Myocyte (in vitro differentiated cells): ENCODE data around the gene ZNF17. TPM values are rescaled to one million over a fixed set of nuclear protein-coding genes. Genes with fewer than 3 reads are reported as not detected.
A peak's percentile ranks its signal among the peaks of the same experiment; 100 is the strongest.

Experiments used
- DNase-seq: peaks from one replicate; pipeline ENCODE4 v3.0.0-alpha.2; 2012; ENCODE audit warnings: low read depth
- total RNA-seq: library from RNA; depleted of rRNA; stranded (reverse); fragments of >200 nt; gene quantifications from 2 replicates; pipeline ENCODE4 v1.2.3, GENCODE V29; 2014

The ZNF17 gene
- total RNA-seq, 1 donor from 2014 or later: 5.2 TPM

GRCh38 chr19:57421037-57421436 lies 10.1 kb downstream of the ZNF17 start:
- DNase-seq: no peak

DNA sequence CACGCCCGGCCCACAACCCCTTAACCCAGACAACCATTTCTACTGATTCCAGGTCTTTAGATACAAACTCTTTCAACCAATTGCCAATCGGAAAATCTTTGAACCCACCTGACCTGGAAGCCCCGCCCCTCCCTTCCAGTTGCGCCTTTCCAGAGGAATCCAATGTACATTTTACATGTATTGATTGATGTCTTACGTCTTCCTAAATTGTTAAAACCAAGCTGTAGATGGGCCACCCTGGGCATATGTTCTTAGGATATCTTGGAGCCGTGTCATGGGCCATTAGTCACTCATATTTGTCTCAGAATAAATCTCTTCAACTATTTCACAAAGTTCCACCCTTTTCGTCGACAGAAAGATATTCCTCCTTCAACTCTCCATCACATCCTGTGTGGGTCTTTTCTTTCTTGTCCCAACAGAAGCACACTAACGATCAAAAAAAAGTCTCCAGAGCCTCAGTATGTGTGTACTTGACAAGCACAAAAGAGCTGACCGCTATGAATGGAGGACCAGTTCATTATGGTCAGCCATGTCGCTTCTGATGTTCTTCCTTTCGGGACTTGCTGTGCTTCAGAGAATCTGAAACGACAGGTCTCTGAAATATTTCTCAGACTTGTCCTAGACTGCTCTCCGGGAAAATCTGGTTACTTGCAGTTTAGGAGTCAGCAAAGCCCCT lies 23.6 kb downstream of the ZNF17 start:
- DNase-seq: no peak

GRCh38 chr19:57435062-57435978 lies 24.4 kb downstream of the ZNF17 start, which contains the start of gene ZNF749:
Gene ZNF749, plus strand, starts transcription at chr19:57435325. Its CDS starts 254 bp downstream, at chr19:57435579.
- peak; percentile 98 for DNase-seq

GRCh38 chr19:57436417-57436816 lies 25.5 kb downstream of the ZNF17 start:
- DNase-seq: no peak

GRCh38 chr19:57437931-57438330 lies 27.0 kb downstream of the ZNF17 start:
- DNase-seq: no peak

DNA sequence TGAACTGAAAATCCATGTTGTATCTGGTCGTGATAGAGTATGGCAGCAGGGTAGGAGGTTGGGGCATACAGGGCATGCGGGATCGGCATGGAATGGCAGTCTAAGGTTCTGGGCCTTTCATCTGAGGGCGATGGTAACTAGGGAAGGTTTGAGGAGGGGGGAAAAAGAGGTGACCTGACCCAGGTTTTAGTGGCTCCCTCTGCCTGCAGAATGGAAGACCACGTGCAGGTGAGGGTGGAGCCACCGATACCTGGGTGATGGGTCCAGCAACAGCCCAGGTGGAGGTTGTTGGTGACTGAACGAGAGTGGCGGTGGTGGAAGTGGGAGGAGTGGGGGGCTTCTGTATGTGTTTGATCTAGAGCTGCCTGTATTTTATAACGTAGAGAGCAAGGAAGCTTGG lies 28.0 kb downstream of the ZNF17 start:
- no peak for DNase-seq

GRCh38 chr19:57441979-57442752 lies 31.2 kb downstream of the ZNF17 start:
- DNase-seq: no peak

GRCh38 chr19:57443121-57443696 lies 32.2 kb downstream of the ZNF17 start:
- no peak for DNase-seq

GRCh38 chr19:57452307-57452706 lies 41.3 kb downstream of the ZNF17 start:
- no peak for DNase-seq

DNA sequence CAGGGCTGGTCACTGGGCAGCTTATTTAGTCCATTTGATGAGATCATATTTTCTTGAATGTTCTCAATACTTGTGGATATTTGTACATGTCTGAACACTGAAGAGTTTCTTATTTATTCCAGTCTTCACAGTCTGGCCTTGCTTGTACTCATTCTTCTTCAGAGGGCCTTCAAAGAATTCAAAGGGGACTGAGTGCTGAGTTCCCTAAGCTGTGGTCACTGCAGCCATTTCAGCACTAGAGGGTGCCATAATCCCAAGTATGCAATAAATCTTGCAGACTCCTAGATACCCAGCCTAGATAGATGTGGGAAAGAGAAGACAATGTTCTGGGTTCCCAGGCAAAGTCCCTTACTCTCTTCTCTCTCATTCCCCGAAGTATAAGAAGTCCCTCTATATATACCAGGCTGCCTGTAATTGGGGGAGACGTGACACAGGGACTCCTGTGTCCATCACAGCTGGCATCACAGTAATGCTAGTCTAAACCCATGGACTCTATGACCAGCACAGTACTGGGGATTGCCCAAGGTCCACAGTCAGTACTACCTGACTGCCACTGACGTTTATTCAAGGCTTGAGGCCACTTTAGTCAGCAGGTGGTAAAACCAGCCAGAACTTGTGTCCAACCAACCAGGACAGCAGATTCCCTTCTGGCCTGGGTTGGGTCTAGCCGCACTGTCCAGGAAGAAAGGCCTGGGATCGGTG lies 54.9 kb downstream of the ZNF17 start:
- peak; percentile 10 for DNase-seq

DNA sequence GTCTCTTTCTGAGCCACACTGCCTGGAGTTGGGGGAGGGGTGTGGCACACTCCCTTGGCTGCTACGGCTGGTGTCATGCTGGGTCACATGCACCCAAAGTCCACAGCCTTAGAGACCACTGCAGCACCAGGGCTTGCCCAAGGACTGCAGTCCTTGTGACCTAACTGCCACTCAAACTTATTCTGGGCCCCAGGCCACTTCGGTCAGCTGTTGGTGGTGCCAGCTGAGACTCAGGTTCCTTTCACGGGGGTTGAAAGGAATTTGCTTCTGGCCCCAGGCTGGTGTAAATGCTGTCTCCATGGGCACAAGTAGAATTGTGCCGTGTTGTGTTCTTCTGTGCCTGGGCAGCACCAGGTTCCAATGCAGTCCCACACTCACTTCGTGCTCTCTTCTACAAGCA lies 55.5 kb downstream of the ZNF17 start:
- peak; percentile 74 for DNase-seq

Other genes with a start within 250 kb of the ZNF17 start
- not detected in 2 replicates for gene DUXA, start 243.7 kb upstream of the ZNF17 start, total RNA-seq
- gene ZNF264, start 219.7 kb upstream of the ZNF17 start, total RNA-seq: 24.1 and 29.2 TPM in 2 replicates
- gene AURKC, start 180.1 kb upstream of the ZNF17 start, total RNA-seq: not detected in 2 replicates
- gene ZNF805, start 170.5 kb upstream of the ZNF17 start, total RNA-seq: 16.0 and 16.9 TPM in 2 replicates
- gene ZNF460, start 130.7 kb upstream of the ZNF17 start, total RNA-seq: 59.7 and 69.2 TPM in 2 replicates
- gene ZNF543, start 90.7 kb upstream of the ZNF17 start, total RNA-seq: 8.6 and 12.5 TPM in 2 replicates
- gene ZNF304, start 59.9 kb upstream of the ZNF17 start, total RNA-seq: 9.0 and 9.9 TPM in 2 replicates
- 20.3 and 33.2 TPM in 2 replicates for gene TRAPPC2B, start 47.6 kb upstream of the ZNF17 start, total RNA-seq
- gene ZNF547, start 47.6 kb upstream of the ZNF17 start, total RNA-seq: 3.0 and 4.1 TPM in 2 replicates
- 15.8 and 17.3 TPM in 2 replicates for gene ZNF548, start 21.3 kb upstream of the ZNF17 start, total RNA-seq
- gene ZNF749, start 24.2 kb downstream of the ZNF17 start, total RNA-seq: 3.4 and 5.4 TPM in 2 replicates
- 0.36 and 1.0 TPM in 2 replicates for gene VN1R1, start 46.0 kb downstream of the ZNF17 start, total RNA-seq
- 22.8 and 33.6 TPM in 2 replicates for gene ZNF772, start 66.4 kb downstream of the ZNF17 start, total RNA-seq
- gene ZNF419, start 76.6 kb downstream of the ZNF17 start, total RNA-seq: 12.3 and 14.0 TPM in 2 replicates
- gene ZNF773, start 88.8 kb downstream of the ZNF17 start, total RNA-seq: 16.2 and 17.8 TPM in 2 replicates
- 4.8 and 5.8 TPM in 2 replicates for gene ZNF549, start 116.2 kb downstream of the ZNF17 start, total RNA-seq
- gene ZNF550, start 148.7 kb downstream of the ZNF17 start, total RNA-seq: 9.9 and 10.7 TPM in 2 replicates
- 5.0 and 7.0 TPM in 2 replicates for gene ZNF416, start 167.8 kb downstream of the ZNF17 start, total RNA-seq
- gene ZIK1, start 173.0 kb downstream of the ZNF17 start, total RNA-seq: 1.8 and 3.9 TPM in 2 replicates
- gene ZNF530, start 188.7 kb downstream of the ZNF17 start, total RNA-seq: 6.1 and 9.0 TPM in 2 replicates
- gene ZNF134, start 203.1 kb downstream of the ZNF17 start, total RNA-seq: 27.0 and 28.0 TPM in 2 replicates
- gene ZNF211, start 222.0 kb downstream of the ZNF17 start, total RNA-seq: 14.7 and 17.2 TPM in 2 replicates